NCI-H1436 treated with DMSO at 0.1 percent for 48 hours (cell line): ENCODE results near the gene RBM47.
"Not testable (repeated sequence)": the region's sequence is repeated elsewhere in the genome, so short reads cannot be mapped to it uniquely, and the experiment has no call there.

Source experiments
- DNase-seq: peaks from one replicate; lab custom pipeline; 2025; lab: John Stamatoyannopoulos, UW

The RBM47 gene

DNA sequence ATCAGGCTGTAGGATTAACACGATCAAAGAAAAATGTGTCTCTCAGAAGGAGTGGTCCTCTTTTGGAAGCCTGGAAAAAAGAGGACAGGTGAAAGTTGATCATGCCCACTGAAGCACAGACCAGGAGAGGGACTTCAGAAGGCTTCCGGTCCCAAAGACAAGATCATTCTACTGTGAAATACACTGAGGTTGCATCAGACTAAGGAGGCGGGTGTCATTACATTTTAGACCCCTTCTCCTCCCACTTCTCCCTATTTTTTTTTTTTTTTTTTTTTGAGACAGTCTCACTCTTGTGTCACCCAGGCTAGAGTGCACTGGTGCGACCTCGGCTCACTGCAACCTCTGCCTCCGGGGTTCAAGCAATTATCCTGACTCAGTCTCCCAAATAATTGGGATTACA is 67.5 kb downstream of the RBM47 start:
- no peak for DNase-seq

DNA sequence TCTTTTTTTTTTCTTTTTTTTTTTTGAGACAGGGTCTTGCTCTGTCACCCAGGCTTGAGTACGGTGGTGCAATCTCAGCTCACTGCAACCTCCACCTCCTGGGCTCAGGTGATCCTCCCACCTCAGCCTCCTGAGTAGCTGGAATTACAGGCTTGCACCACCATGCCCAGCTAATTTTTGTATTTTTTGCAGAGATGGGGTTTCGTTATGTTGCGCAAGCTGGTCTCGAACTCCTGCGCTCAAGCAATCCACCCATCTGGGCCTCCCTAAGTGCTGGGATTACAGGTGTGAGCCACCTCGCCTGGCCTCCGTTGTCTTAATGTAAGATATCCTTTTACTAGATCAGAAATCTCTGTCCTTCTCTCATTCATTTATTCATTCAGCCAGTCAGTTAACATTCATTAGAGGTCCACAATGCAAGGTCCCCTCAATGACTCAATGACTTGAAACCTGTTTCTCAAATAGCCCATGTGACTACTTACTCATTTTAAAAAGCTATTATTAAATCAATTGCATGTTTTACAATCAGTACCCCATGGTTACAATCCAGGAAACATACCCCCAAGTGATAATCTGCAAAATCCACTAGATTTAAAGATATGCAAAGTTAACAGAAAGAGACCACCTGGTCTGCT is 68.0 kb downstream of the RBM47 start:
- not testable (repeated sequence) for DNase-seq

DNA sequence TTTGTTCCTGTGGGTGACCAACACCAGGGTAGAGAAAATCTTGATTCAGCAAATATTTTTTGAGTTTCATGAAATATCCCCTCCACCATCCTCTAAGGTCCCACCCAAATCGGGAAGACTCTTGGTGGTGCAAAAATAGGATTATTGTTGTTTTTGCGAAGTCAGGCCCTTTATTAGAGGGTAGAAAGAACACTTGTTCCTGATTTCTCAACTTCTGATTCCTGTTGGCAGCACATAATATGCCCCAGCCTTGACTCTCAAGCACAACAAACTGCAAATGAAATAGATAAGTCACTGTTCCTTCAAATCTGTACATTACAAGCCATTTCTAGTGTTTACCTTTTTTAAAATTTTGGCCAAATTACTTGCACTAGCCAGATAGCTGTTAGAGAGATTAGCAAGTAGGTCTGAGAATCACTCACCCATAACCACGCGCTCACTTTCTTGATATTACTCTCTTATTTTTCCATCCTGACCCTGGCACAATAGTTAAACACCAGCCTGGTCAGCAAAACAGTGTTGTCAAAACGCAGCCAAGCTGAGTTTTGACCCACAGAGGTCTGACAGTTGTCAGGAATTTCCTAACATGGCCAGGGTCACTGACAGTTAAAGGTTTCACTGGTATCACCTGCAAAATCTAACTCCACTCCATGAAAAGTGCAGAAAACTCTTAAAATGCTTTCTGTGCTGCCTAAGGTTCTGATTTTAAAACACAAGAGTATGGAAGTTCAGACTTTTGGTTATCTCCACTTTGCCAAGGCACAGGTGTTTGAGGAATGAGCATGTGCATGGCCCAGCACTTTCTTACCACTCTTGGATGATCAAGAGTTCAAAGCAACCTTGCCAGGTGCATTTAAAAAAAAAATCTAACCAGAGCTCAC is 69.8 kb downstream of the RBM47 start:
- no peak for DNase-seq

DNA sequence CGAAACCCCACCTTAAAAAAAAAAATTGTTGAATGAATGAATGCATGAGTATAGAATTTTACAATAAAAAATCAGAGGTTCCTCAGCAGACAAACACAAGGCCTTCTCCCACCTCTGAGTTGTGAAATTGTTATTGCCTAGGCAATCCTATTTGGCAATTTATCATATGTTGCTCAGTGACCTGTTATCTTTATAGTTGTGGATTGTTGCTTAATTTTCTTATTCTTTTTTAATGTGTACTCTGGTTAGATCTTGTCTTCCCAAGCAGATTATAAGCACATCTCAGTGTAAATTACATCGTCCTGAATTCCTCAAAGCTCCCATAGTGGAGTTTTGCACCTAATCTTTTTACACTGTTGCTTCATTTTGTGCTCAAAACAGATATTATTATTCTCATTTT is 71.9 kb downstream of the RBM47 start:
- DNase-seq, result no peak

DNA sequence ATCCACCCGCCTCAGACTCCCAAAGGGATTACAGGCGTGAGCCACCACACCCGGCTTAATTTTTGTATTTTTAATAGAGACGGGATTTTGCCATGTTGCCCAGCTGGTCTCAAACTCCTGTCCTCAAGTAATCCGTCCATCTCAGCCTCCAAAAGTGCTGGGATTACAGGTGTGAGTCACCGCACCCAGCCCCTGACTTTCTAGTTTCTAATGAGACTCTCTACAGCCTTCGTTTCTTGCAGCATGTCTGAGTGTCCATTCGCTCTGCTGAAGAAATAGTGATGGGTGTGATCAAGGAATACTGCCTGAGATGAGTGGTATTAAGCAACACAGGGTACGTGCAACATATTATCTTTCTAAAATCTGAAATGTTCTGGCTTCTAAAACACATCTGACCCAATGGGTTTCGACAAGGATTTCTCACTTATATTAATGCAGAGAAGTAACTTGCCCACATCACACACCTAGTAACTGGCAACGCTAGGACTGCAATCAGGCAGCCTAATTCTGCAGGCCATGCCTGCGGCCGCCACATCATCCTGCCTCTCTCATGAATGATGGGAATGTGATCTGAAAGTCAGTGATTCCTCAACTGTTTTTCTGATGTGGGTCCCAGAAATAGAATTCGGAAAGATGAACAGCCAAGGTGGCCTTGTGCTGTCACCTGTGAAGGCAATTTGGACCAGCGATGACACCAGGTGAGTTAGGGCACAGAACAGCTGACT is 74.3 kb downstream of the RBM47 start:
- no peak for DNase-seq

DNA sequence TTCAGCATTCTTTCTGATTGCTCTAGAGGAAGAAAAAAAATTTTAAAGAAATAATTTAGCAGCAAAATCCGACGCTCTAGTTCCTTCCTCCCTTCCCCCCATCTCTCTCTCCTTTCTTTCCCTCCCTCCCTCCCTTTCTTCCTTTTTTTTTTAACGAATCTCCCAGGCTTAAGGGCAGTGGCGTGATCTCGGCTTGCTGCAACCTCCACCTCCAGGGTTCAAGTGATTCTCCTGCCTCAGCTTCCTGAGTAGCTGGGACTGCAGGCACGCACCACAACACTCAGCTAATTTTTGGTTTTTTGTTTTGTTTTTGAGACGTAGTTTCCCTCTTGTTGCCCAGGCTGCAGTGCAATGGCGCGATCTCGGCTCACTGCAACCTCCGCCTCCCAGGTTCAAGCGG is 75.0 kb downstream of the RBM47 start:
- not testable (repeated sequence) for DNase-seq

DNA sequence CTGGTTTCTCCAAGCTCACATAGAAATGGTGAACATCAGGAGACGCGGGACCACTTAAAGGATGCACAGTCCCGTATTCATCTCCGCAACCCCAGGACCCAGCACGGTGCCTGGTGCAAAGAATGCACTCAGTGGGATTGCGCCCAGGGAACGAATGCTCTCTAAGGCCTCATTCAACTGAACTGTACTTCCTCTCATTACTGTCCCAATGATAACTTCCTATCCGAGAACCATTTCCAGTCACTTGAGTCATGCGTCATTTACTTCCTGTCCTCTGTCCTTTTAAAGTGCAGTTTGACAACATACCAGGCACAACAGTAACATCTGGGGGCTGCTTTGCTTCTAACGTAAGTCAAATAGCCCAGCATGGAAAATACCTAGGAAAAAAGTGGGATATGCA is 75.7 kb downstream of the RBM47 start:
- DNase-seq, result no peak

DNA sequence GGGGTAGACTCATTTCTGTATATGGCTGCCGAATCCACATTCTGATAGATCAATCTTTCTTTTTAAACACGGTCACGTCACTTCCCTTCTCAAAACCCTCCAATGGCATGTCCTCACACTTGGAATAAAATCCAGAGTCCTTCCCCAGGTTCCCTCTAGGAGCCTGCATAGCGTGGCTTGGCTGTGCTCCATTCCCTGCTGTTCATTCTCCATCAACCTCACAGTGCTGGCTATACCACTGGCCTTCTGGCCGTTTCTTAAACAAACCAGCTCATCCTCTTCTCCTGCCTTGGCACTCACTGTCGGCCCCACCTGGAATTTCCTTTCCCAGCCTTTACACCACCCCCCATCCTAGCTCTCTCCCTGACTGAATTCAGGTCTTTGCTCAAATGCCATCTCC is 77.1 kb downstream of the RBM47 start:
- no peak for DNase-seq

DNA sequence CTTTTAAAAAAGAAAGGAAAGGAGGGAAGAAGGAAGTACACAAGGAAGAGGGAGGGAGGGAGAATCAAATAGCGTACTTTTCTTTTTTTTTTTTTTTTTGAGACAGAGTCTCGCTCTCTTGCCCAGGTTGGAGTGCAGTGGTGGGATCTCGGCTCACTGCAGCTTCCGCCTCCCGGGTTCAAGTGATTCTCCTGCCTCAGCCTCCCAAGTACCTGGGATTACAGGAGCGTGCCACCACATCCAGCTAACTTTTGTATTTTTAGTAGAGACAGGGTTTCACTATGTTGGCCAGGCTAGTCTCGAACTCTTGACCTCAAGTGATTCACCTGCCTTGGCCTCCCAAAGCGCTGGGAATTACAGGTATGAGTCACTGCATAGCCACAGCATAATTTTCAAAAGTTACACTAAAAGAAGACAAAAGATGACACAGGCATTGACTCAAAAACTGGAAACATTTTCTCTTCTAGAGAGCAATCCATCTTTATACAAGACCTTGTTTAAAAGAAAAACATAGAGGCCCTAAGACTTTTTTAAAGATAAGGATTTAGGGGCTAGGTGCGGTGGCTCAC is 78.0 kb downstream of the RBM47 start:
- DNase-seq, result not testable (repeated sequence)

DNA sequence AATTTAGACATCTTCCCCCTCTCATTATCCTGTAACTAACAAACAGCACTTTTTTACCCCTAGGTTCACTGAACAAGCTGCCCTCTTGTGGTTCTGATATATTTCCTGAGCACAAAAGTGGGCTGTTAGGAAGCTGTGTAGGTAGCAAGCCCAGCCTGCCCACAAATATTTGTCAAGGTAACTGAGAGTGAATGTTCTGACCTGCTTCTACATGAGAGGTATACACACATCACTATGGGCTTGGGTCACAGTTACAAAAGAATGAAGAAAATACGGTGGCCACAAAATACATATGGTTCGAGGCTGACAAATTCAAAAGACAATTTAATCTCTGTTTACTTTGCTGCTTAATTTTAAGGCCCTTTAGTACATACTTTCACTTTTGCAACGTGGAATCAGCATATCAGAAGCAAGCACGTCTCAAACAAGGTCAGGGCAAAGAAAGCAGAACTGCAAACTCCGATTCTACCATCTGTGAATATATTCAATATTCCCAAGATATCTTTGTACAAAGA is 78.7 kb downstream of the RBM47 start:
- DNase-seq, result no peak

DNA sequence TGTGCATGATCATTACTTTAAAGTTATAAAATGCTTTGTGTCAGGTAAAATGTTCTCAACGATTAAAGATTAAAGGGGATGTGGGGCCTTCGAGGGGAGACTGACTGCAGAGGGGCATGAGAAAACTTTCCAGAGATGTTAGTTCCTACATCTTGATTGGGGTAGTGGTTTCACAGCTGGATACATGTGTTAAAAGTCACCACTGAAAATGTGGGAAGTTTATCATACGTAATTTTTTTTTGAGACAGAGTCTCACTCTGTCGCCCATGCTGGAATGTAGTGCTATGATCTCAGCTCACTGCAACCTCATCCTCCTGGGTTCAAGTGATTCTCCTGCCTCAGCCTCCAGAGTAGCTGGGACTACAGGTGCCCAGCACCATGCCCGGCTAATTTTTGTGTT is 79.5 kb downstream of the RBM47 start:
- no peak for DNase-seq

DNA sequence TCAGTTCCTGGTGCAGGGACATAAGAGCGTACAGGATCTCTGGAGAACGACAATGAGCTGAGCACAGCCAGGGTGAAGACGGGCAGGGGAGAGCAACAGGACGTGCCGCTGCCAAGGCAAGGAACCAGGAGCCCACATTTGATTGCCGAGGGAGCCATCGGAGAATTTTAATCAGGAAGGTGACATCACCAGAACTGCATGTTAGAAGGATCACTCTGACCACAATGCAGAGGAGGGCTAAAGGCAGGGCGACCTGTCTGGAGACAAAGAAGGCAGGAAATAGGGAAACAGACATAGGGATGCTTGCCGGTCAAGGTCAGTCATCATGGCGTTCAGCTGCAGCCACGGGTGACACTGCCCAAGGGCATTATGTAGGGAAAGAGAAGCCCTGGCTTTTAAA is 81.4 kb downstream of the RBM47 start:
- DNase-seq, result no peak

DNA sequence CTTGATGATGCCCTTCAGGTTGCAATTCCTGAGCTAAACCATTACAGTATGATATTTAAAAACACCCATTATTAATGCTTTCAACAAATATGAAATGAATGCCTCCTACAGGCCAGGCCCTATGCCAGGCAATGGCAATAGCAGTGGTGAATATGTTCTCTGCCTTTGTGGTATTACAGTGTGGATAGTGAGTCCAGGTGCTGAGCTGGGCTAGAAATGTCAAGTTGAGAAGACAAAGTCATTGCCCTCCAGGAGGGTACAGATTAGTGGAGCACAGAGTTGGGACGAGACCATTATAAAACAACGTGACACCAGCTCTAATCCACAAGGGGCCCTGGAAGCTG is 81.9 kb downstream of the RBM47 start:
- DNase-seq, result no peak

DNA sequence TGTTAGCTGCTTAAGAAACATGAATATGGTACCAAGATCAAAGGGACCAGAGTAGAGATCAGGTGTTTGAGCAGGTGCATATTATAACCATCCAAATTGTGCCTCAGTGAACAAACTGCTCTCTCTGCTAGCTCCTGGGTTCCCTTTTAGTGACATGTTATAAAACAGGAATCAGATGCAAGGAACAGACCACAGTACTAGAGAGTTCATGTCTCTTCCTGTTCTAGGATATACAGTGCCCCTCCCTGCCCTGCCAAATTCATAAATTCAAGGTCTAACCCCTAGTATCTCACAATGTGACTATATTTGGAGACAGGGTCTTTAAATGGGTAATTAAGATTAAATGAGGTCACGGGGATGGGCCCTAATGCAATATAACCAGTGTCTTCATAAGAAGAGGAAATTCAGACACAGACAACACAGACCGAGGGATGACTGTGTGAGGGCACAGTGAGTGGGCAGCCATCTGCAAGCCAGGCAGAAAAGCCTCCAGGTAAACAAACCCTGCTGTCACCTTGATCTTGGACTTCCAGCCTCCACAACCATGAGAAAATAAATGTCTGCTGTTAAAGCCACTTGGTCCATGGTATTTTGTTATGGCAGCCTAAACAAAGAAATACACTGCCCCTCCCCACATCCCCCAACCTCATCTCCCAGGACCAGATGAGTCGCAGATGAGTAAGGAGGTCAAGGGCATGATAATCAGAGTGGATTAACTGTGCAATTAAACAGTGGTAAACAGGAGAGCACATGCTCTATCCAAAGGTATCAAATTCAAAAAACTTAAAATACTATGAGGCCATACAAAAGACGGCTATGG is 82.5 kb downstream of the RBM47 start:
- DNase-seq, result no peak

DNA sequence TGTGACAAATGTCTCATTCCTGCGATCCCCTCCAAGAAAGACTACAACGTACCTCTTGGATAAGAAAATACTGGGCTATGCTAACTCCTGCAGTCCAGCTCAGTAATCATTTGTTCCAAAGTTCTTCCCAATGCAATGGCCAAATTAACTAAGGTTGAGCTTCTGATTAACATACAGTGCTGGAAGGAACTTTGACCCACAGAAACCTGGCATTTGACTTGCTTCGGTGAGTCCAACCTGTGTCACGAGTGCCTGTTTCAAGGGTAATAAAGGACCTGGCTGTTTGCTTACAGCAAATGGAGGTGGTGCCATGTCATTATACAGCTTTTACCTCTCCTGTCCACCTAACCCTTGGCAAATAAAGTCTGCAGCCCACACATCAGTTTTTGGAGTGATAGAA is 83.2 kb downstream of the RBM47 start:
- DNase-seq, result no peak

DNA sequence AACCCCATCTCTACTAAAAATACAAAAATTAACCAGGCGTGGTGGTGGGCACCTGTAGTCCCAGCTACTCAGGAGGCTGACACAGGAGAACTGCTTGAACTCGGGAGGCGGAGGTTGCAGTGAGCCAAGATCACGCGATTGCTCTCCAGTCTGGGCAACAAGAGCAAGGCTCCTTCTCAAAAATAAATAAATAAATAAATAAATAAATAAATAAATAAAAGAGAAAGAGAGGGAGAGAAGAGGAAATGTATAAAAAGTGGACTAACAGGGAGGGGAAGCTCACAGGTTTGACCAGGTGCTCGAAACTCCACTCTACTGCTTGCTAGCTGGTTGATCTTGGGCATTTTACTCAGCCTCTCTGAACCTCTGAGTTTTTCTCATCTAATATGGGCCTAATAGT is 84.2 kb downstream of the RBM47 start:
- DNase-seq, result not testable (repeated sequence)

DNA sequence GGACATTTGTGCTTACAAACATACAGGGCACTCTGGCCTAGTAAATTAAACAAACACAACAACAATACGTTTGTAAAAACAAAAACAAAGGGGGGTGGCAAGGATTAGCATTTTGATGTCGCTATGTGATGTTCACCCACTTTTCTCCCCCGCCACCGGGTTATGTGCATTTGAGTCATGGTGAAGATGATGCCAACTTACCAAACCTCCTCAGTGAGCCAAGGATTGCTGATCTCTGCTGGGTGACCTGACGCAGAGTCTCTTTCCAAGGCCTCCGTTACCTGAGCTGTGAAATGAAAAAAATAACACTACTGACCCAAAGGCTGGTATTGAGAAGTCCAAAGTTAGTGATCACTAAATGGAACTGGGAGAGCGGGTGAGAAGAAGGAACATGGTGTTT is 85.4 kb downstream of the RBM47 start:
- DNase-seq, result no peak

DNA sequence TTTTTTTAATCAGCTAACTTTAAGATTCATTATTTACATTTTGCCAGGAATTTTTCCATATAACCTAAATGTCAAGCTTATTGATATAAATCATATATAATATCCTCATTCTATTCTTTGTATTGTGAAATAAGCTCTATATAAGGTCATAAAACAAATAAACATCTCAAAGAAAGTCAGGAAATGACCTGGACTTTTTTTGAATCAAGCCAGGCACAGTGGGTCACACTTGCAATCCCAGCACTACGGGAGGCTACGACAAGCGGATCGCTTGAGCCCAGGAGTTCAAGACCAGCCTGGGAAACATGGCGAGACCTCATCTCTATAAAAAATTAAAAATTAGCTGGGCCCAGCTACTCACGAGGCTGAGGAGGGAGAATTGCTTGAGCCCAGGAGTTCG is 88.9 kb downstream of the RBM47 start:
- DNase-seq, result no peak

DNA sequence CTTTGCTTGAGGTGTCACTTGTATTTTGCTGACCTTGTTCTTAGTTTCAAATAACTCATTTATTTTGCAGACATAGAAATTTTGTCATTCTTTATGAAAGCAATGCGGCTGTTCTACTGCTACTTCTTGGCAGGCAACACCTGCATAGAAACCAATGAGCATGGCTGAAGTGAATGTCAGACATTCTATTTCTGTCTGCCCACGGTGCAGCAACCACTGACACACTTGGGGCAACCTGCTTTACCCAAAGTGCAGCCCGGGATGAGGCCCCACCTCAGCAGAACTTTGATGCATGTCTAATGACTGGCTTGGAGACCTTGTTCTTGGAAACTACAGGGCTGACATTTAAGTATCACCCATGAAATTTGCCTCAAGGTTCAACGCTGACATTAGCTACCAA is 93.6 kb downstream of the RBM47 start:
- DNase-seq, result no peak

DNA sequence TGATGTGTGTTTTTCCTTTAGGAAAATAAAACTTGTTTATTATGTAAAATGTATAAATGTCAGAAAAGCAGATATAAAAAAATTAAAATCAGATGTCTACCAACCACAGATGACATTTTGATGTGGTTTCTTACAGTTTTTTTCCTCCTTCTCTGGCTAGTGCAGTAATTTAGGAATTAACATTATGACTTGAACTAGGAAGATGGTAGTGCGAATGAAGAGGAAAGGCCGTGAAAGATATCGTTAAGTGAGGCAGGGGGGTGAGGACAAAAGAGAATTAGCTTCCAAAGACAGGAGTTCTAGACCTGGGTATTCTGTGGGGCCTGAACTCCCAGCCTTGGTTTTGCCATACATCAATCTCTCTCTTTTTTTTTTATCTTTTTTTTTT is 98.0 kb downstream of the RBM47 start:
- no peak for DNase-seq

DNA sequence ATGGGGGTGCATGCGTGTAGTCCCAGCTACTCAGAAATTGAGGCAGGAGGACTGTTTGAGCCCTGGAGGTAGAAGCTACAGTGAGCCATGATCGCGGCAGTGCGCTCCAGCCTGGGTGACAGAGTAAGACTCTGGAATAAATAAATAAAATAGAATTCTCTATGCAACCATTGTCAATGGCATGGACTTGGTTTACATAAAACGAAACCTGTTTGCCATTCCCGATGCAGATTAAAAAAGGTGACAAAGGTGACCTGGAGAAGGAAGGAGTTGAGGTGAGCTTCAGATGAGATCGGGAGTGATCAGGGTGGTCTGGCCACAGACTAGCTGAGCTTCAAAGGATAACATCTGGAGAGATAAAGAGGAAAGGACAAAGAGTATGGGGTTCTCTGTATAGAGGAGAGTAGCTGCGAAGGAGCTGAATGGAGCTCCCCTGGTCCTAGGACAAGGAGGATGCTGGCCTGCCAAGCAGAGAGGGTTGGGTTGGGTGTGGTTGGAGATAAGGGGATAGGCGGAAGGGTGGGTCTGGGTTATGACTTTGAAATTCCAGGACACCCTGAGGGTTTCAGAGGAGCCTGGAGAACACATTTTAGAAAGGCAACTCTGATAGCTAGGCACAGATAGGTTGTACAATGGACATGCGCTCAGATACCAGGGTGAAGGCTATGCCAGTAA is 98.6 kb downstream of the RBM47 start:
- no peak for DNase-seq
